HCT116 (cell line): ENCODE results near the gene RAB3GAP1. TPM values are rescaled to one million over a fixed set of nuclear protein-coding genes. Genes with fewer than 3 reads are reported as not detected.
"Not testable (repeated sequence)": the region's sequence is repeated elsewhere in the genome, so short reads cannot be mapped to it uniquely, and the experiment has no call there.

Experiments
- ATAC-seq: fragments of 200-7000 bp; cut with Tn5 transposase; 2 replicates; pipeline ENCODE4 v1.9.1; 2020; ENCODE audit warnings: mild to moderate bottlenecking, moderate library complexity
- BruUV-seq: library from RNA; stranded (reverse); fragments of 400-500 nt; replicated peaks from 2 replicates; lab custom pipeline; 2021; lab: Mats Ljungman, UMichigan
- CTCF ChIA-PET: fragments of 300-600 bp; sonication (Branson Sonifier 250); formaldehyde crosslinking; loops from one replicate; lab custom pipeline; 2021; ENCODE audit warnings: antibody characterized with exemption; lab: Charles Lee
- POLR2A ChIA-PET: fragments of 300-600, 350-600 bp; sonication (Branson Sonifier 250); formaldehyde crosslinking; loops from one replicate; lab custom pipeline; 2021; ENCODE audit warnings: antibody characterized with exemption; lab: Charles Lee
- RAD21 ChIA-PET, 2 experiments: fragments of 300-600 bp; sonication (Branson Sonifier 250); formaldehyde crosslinking; loops; one replicate each; lab custom pipeline; 2023; ENCODE audit warnings: low total read pairs in 2 of 2; ENCODE audit not compliant: uncharacterized antibody in 2 of 2, unreplicated experiment in 2 of 2, low non-redundant PET in 1 of 2; lab: Charles Lee
- DNase-seq: peaks from one replicate; pipeline ENCODE4 v3.0.0-alpha.2; 2010; ENCODE audit warnings: low read depth, low spot score
- H2AFZ ChIP-seq: fragments of 200-600 bp; shearing (Covaris generic), sonication (generic); 2 replicates; pipeline ENCODE4 v1.6.1; 2017; ENCODE audit warnings: low read depth, mixed run types, mixed read lengths, antibody characterized with exemption, low read length; ENCODE audit not compliant: poor library complexity, severe bottlenecking
- H3K27ac ChIP-seq: 2 replicates; pipeline ENCODE4 v1.5.1; 2012; ENCODE audit warnings: low read depth, low read length
- H3K27me3 ChIP-seq: fragments of 200-600 bp; sonication (generic); 2 replicates; pipeline ENCODE4 v1.6.1; 2016; ENCODE audit warnings: mixed run types, low read length, mixed read lengths; ENCODE audit not compliant: insufficient read depth
- H3K36me3 ChIP-seq, 2 experiments: fragments of 200-500 bp in 1 of 2; fragments of 200-600 bp in 1 of 2; sonication (Bioruptor generic) in 1 of 2; sonication (generic) in 1 of 2; 2 replicates each; pipeline versions ENCODE4 v1.5.1 to v1.6.1; 2014 to 2016; ENCODE audit warnings: low read length in 2 of 2, inconsistent platforms in 1 of 2, mixed read lengths in 1 of 2, mixed run types in 1 of 2; ENCODE audit not compliant: insufficient read depth in 2 of 2, control insufficient read depth in 1 of 2
- H3K4me1 ChIP-seq, 2 experiments: fragments of 200-600 bp in 1 of 2; sonication (generic) in 1 of 2; 2 replicates each; pipeline versions ENCODE4 v1.5.1 to v1.6.1; 2012 to 2017; ENCODE audit warnings: low read length in 2 of 2, inconsistent platforms in 1 of 2, mild to moderate bottlenecking in 1 of 2, mixed read lengths in 1 of 2, mixed run types in 1 of 2, moderate library complexity in 1 of 2; ENCODE audit not compliant: insufficient read depth in 2 of 2, control insufficient read depth in 1 of 2
- H3K4me2 ChIP-seq: fragments of 200-600 bp; sonication (generic); 2 replicates; pipeline ENCODE4 v1.6.1; 2017; ENCODE audit warnings: mixed run types, low read length, mixed read lengths
- H3K4me3 ChIP-seq, 2 experiments: fragments of 200-600 bp in 1 of 2; sonication (generic) in 1 of 2; replicated peaks in 1 of 2; 2 replicates each; pipeline ENCODE4 v1.5.1; 2011 to 2016; ENCODE audit warnings: low read length in 2 of 2, control low read depth in 1 of 2, low read depth in 1 of 2, mild to moderate bottlenecking in 1 of 2, mixed read lengths in 1 of 2, mixed run types in 1 of 2
- H3K79me2 ChIP-seq: fragments of 200-600 bp; sonication (generic); 2 replicates; pipeline ENCODE4 v1.6.1; 2017; ENCODE audit warnings: mild to moderate bottlenecking, mixed run types, low read length, moderate library complexity, mixed read lengths; ENCODE audit not compliant: insufficient read depth
- H3K9ac ChIP-seq: fragments of 200-600 bp; sonication (generic); 2 replicates; pipeline ENCODE4 v1.6.1; 2016; ENCODE audit warnings: low read length, mixed read lengths
- H3K9me2 ChIP-seq: fragments of 200-600 bp; sonication (generic), shearing (Covaris generic); 2 replicates; pipeline ENCODE4 v1.6.1; 2017; ENCODE audit warnings: mixed run types, mild to moderate bottlenecking, moderate library complexity; ENCODE audit not compliant: insufficient read depth
- H3K9me3 ChIP-seq, 2 experiments: fragments of 200-500 bp in 1 of 2; fragments of 200-600 bp in 1 of 2; sonication (Bioruptor generic) in 1 of 2; sonication (generic) in 1 of 2; 2 replicates each; pipeline ENCODE4 v1.6.1; 2014 to 2017; ENCODE audit warnings: low read length in 2 of 2, mixed read lengths in 2 of 2, inconsistent platforms in 1 of 2, low read depth in 1 of 2, mild to moderate bottlenecking in 1 of 2, mixed run types in 1 of 2, moderate library complexity in 1 of 2; ENCODE audit not compliant: control insufficient read depth in 1 of 2, insufficient read depth in 1 of 2
- H4K20me1 ChIP-seq: fragments of 200-600 bp; sonication (generic), shearing (Covaris generic); 2 replicates; pipeline ENCODE4 v1.6.1; 2017; ENCODE audit warnings: mixed run types, mild to moderate bottlenecking, moderate library complexity; ENCODE audit not compliant: insufficient read depth
- EGR1 ChIP-seq: IDR thresholded peaks from 2 replicates; pipeline ENCODE4 v1.6.1; 2012; ENCODE audit warnings: low read depth
- EZH2 ChIP-seq: fragments of 200-600 bp; sonication (generic); IDR thresholded peaks from 2 replicates; pipeline ENCODE4 v1.6.1; 2017; ENCODE audit warnings: antibody characterized with exemption, mixed run types
- EZH2phosphoT487 ChIP-seq: fragments of 200-600 bp; IDR thresholded peaks from 2 replicates; pipeline ENCODE4 v1.6.1; 2018; ENCODE audit warnings: antibody characterized with exemption, borderline replicate concordance
- JUND ChIP-seq: IDR thresholded peaks from 2 replicates; pipeline ENCODE4 v1.6.1; 2012
- POLR2A ChIP-seq: IDR thresholded peaks from 2 replicates; pipeline ENCODE4 v1.7.0; 2011; ENCODE audit warnings: borderline replicate concordance; ENCODE audit not compliant: insufficient read depth, insufficient read length; ENCODE audit errors: extremely low read depth
- POLR2AphosphoS5 ChIP-seq: IDR thresholded peaks from 2 replicates; pipeline ENCODE4 v1.6.1; 2011; ENCODE audit warnings: mild to moderate bottlenecking, low read depth, low read length, moderate library complexity
- SIN3A ChIP-seq: IDR thresholded peaks from 2 replicates; pipeline ENCODE4 v1.6.1; 2012; ENCODE audit warnings: low read depth
- ZFX ChIP-seq: fragments of 450-650 bp; IDR thresholded peaks from 2 replicates; pipeline ENCODE4 v1.6.1; 2017
- intact Hi-C: fragments of 100-400 bp; cut with micrococcal nuclease; formaldehyde crosslinking; loops from 2 replicates; pipeline ENCODE4 v1.10.0; 2022
- total RNA-seq: library from RNA; stranded (reverse); gene quantifications from one replicate; pipeline ENCODE4 v1.2.1, GENCODE V29; 2021; ENCODE audit not compliant: unreplicated experiment
- TF ChIP-seq, protein P1 (sequence below): IDR thresholded peaks from 2 replicates; pipeline ENCODE4 v1.6.1; 2012
- TF ChIP-seq, protein P2 (sequence below): IDR thresholded peaks from 2 replicates; pipeline ENCODE4 v1.6.1; 2012
- TF ChIP-seq, protein P3 (sequence below): IDR thresholded peaks from 2 replicates; pipeline ENCODE4 v1.6.1; 2012; ENCODE audit warnings: low read depth
- TF ChIP-seq, protein P4 (sequence below), 3 experiments: fragments of 200-600 bp in 1 of 3; sonication (generic) in 1 of 3; IDR thresholded peaks in 2 of 3; conservative IDR thresholded peaks in 1 of 3; 2 replicates each; pipeline ENCODE4 v1.5.1; 2012 to 2017; ENCODE audit warnings: low read depth in 2 of 3, low read length in 2 of 3, antibody characterized with exemption in 1 of 3, borderline replicate concordance in 1 of 3, control low read depth in 1 of 3, mild to moderate bottlenecking in 1 of 3, mixed read lengths in 1 of 3, mixed run types in 1 of 3, moderate library complexity in 1 of 3; ENCODE audit not compliant: insufficient read depth in 1 of 3

The RAB3GAP1 gene
- total RNA-seq, 1 experiment from 2014 or later: 38.5 TPM

DNA sequence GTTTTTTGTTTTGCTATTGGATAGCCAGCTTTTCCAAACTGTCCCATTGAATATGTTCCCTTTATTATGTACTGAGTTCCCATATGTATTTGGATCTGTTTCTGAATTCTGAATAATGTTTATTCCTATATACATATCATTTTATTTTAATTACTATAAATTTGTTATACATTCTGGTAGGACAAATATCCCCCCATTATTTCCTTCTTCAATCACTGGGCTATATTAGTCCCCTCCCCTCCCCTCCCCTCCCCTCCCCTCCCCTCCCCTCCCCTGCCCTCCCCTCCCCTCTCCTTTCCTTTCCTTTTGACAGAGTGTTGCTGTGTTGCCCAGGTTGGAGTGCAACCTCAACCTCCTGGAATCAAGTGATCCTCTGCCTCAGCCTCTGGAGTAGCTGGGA lies 26.3 kb downstream of the RAB3GAP1 start (continued):
- TF ChIP-seq, protein P1, sequence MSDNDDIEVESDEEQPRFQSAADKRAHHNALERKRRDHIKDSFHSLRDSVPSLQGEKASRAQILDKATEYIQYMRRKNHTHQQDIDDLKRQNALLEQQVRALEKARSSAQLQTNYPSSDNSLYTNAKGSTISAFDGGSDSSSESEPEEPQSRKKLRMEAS: no peak
- TF ChIP-seq SIN3A: no peak
- no peak for TF ChIP-seq POLR2A
- TF ChIP-seq EGR1: no peak
- no peak for TF ChIP-seq ZFX
- TF ChIP-seq, protein P2, sequence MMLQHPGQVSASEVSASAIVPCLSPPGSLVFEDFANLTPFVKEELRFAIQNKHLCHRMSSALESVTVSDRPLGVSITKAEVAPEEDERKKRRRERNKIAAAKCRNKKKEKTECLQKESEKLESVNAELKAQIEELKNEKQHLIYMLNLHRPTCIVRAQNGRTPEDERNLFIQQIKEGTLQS: no peak
- no peak for TF ChIP-seq POLR2AphosphoS5
- no peak for TF ChIP-seq EZH2
- TF ChIP-seq EZH2phosphoT487: no peak
- TF ChIP-seq, protein P3, sequence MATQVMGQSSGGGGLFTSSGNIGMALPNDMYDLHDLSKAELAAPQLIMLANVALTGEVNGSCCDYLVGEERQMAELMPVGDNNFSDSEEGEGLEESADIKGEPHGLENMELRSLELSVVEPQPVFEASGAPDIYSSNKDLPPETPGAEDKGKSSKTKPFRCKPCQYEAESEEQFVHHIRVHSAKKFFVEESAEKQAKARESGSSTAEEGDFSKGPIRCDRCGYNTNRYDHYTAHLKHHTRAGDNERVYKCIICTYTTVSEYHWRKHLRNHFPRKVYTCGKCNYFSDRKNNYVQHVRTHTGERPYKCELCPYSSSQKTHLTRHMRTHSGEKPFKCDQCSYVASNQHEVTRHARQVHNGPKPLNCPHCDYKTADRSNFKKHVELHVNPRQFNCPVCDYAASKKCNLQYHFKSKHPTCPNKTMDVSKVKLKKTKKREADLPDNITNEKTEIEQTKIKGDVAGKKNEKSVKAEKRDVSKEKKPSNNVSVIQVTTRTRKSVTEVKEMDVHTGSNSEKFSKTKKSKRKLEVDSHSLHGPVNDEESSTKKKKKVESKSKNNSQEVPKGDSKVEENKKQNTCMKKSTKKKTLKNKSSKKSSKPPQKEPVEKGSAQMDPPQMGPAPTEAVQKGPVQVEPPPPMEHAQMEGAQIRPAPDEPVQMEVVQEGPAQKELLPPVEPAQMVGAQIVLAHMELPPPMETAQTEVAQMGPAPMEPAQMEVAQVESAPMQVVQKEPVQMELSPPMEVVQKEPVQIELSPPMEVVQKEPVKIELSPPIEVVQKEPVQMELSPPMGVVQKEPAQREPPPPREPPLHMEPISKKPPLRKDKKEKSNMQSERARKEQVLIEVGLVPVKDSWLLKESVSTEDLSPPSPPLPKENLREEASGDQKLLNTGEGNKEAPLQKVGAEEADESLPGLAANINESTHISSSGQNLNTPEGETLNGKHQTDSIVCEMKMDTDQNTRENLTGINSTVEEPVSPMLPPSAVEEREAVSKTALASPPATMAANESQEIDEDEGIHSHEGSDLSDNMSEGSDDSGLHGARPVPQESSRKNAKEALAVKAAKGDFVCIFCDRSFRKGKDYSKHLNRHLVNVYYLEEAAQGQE: no peak
- TF ChIP-seq JUND: no peak

DNA sequence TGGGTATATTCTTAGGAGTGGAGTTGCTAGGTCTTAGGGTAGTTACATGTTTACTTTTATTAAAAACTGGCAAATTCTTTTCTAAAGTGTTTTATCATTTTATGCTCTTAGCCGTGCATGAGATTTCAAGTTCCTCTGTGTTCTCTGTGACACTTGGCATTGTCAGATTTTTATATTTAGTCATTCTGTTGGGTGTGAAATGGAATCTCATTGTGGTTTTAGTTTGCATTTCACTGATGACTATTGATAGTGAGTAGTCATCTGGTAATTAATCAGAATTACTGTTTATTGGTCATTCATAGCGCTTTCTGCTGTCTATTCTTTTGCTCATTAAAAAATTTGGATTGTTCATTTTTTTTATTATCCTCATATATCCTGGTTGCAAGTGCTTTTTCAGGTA lies 34.1 kb downstream of the RAB3GAP1 start:
- CTCF ChIA-PET: no interaction called here

DNA sequence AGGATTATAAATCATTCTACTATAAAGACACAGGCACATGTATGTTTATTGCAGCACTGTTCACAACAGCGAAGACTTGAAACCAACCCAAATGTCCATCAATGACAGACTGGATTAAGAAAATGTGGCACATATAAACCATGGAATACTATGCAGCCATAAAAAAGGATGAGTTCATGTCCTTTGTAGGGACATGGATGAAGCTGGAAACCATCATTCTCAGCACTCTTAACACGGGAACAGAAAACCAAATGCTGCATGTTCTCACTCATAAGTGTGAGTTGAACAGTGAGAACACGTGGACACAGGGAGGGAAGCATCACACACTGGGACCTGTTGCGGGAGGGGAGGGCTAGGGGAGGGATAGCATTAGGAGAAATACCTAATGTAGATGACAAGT lies 37.5 kb downstream of the RAB3GAP1 start:
- BruUV-seq, H3K4me1 ChIP-seq, H2AFZ ChIP-seq, RAD21 ChIA-PET, H3K36me3 ChIP-seq, H3K9me2 ChIP-seq, ATAC-seq, H3K27me3 ChIP-seq, CTCF ChIA-PET, H3K9ac ChIP-seq, H3K27ac ChIP-seq, H4K20me1 ChIP-seq, intact Hi-C loops, H3K4me3 ChIP-seq, POLR2A ChIA-PET, H3K4me2 ChIP-seq, H3K9me3 ChIP-seq, DNase-seq: not testable (repeated sequence)
- H3K79me2 ChIP-seq: peaks cover 30% of the 10 kb centered on the region

More for the DNA sequence above, 34.1 kb downstream of the RAB3GAP1 start:
- Histone ChIP-seq H3K9me3 (no peaks in the 10 kb centered on the region), H3K9ac (no peak overlapping the region), H3K27me3 (no peaks in the 10 kb centered on the region), H3K36me3 (no peaks in the 10 kb centered on the region; a peak in 1 of 4 replicates), H4K20me1 (peaks cover 3% of the 10 kb centered on the region; the same call in 1 of the 2 replicates), H3K9me2 (no peaks in the 10 kb centered on the region), H3K4me3 (no peak overlapping the region), H3K27ac (no peak overlapping the region), H3K4me1 (no peaks in the 10 kb centered on the region), H2AFZ (no peak overlapping the region), H3K79me2 (peaks cover 47% of the 10 kb centered on the region), H3K4me2 (no peak overlapping the region)
- intact Hi-C loops: no loop called here
- DNase-seq: no peak
- RAD21 ChIA-PET: no interaction called here
- TF ChIP-seq, protein P4, sequence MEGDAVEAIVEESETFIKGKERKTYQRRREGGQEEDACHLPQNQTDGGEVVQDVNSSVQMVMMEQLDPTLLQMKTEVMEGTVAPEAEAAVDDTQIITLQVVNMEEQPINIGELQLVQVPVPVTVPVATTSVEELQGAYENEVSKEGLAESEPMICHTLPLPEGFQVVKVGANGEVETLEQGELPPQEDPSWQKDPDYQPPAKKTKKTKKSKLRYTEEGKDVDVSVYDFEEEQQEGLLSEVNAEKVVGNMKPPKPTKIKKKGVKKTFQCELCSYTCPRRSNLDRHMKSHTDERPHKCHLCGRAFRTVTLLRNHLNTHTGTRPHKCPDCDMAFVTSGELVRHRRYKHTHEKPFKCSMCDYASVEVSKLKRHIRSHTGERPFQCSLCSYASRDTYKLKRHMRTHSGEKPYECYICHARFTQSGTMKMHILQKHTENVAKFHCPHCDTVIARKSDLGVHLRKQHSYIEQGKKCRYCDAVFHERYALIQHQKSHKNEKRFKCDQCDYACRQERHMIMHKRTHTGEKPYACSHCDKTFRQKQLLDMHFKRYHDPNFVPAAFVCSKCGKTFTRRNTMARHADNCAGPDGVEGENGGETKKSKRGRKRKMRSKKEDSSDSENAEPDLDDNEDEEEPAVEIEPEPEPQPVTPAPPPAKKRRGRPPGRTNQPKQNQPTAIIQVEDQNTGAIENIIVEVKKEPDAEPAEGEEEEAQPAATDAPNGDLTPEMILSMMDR (IDR thresholded peaks at IDR 0.05 in 2 of 3, conservative IDR thresholded peaks at IDR 0.05 in 1 of 3; ENCODE audit: borderline replicate concordance in 1 of 3, insufficient read depth in 1 of 3, low read depth in 2 of 3, low read length in 2 of 3): no peak
- ATAC-seq: no peak
- no TSS peak for BruUV-seq
- POLR2A ChIA-PET: no interaction called here
